WTC11 (cell line): ENCODE measurements around the gene LRRC61. TPM values are rescaled to one million over a fixed set of nuclear protein-coding genes. Genes with fewer than 3 reads are reported as not detected.
A peak's percentile ranks its signal among the peaks of the same experiment; 100 is the strongest.

Experiments used
- ATAC-seq: fragments of 200-7000 bp; cut with Tn5 transposase; 2 replicates; pipeline ENCODE4 v1.10.0; 2021; ENCODE audit warnings: mild to moderate bottlenecking, moderate library complexity
- CTCF ChIA-PET: fragments of 300-600 bp; sonication (Branson Sonifier 250); formaldehyde crosslinking; loops from one replicate; lab custom pipeline; 2021; ENCODE audit warnings: antibody characterized with exemption; lab: Charles Lee
- POLR2A ChIA-PET: fragments of 350-600 bp; sonication (Branson Sonifier 250); formaldehyde crosslinking; loops from one replicate; lab custom pipeline; 2021; ENCODE audit warnings: antibody characterized with exemption; lab: Charles Lee
- DNase-seq: peaks from one replicate; pipeline ENCODE4 v3.0.0; 2021; ENCODE audit warnings: low spot score
- H3K27ac Mint-ChIP-seq: 2 replicates; pipeline ENCODE4 v1.8.0; 2021; ENCODE audit warnings: mixed read lengths
- H3K27me3 Mint-ChIP-seq: 2 replicates; pipeline ENCODE4 v1.8.0; 2021; ENCODE audit warnings: low read depth, mild to moderate bottlenecking, moderate library complexity, mixed read lengths
- H3K36me3 Mint-ChIP-seq: 2 replicates; pipeline ENCODE4 v1.8.0; 2021; ENCODE audit warnings: mixed read lengths
- H3K4me1 Mint-ChIP-seq: 2 replicates; pipeline ENCODE4 v1.8.0; 2022; ENCODE audit warnings: mixed read lengths
- H3K4me3 Mint-ChIP-seq: 2 replicates; pipeline ENCODE4 v1.8.0; 2021; ENCODE audit warnings: mild to moderate bottlenecking, moderate library complexity, mixed read lengths
- H3K9me3 Mint-ChIP-seq: 2 replicates; pipeline ENCODE4 v1.8.0; 2021; ENCODE audit warnings: mixed read lengths
- CREM ChIP-seq: sonication (generic); formaldehyde crosslinking; IDR thresholded peaks from 2 replicates; pipeline ENCODE4 v1.8.1; 2022; ENCODE audit warnings: mild to moderate bottlenecking, missing genetic modification reagents, moderate library complexity
- CTCF ChIP-seq: fragments of 200-600 bp; IDR thresholded peaks from 2 replicates; pipeline ENCODE4 v1.8.0; 2022; ENCODE audit warnings: antibody characterized with exemption
- E2F4 ChIP-seq: sonication (generic); formaldehyde crosslinking; IDR thresholded peaks from 2 replicates; pipeline ENCODE4 v1.8.1; 2022; ENCODE audit warnings: low read depth, mild to moderate bottlenecking, moderate library complexity, missing genetic modification reagents, borderline replicate concordance
- EMX1 ChIP-seq: fragments of 250-450 bp; sonication (Bioruptor Pico); IDR thresholded peaks from 2 replicates; pipeline ENCODE4 v1.8.0; 2021; ENCODE audit warnings: mild to moderate bottlenecking
- GTF2I ChIP-seq: fragments of 250-450 bp; sonication (Bioruptor Pico); conservative IDR thresholded peaks from 2 replicates; pipeline ENCODE4 v1.4.0; 2021; ENCODE audit warnings: mild to moderate bottlenecking
- JAZF1 ChIP-seq: fragments of 250-450 bp; sonication (Bioruptor Pico); IDR thresholded peaks from 2 replicates; pipeline ENCODE4 v1.9.0; 2021; ENCODE audit warnings: moderate library complexity, mild to moderate bottlenecking, inconsistent platforms
- MYBL2 ChIP-seq: sonication (generic); formaldehyde crosslinking; IDR thresholded peaks from 2 replicates; pipeline ENCODE4 v1.8.1; 2023; ENCODE audit warnings: mild to moderate bottlenecking, moderate library complexity, missing genetic modification reagents
- NR2C2 ChIP-seq: sonication (generic); formaldehyde crosslinking; IDR thresholded peaks from 2 replicates; pipeline ENCODE4 v1.8.0; 2022; ENCODE audit warnings: mild to moderate bottlenecking, missing genetic modification reagents
- PRRX2 ChIP-seq: fragments of 250-450 bp; sonication (Bioruptor Pico); IDR thresholded peaks from 2 replicates; pipeline ENCODE4 v1.8.0; 2021; ENCODE audit warnings: mild to moderate bottlenecking
- RELA ChIP-seq: sonication (generic); formaldehyde crosslinking; IDR thresholded peaks from 2 replicates; pipeline ENCODE4 v1.8.1; 2022; ENCODE audit warnings: missing genetic modification reagents, mild to moderate bottlenecking, borderline replicate concordance
- SP1 ChIP-seq: sonication (generic); formaldehyde crosslinking; conservative IDR thresholded peaks from 2 replicates; pipeline ENCODE4 v1.8.1; 2022; ENCODE audit warnings: missing genetic modification reagents
- TEAD1 ChIP-seq: sonication (generic); formaldehyde crosslinking; IDR thresholded peaks from 2 replicates; pipeline ENCODE4 v1.8.0; 2022; ENCODE audit warnings: mild to moderate bottlenecking, missing genetic modification reagents
- ZNF416 ChIP-seq: fragments of 250-450 bp; sonication (Bioruptor Pico); IDR thresholded peaks from 2 replicates; pipeline ENCODE4 v1.9.0; 2021; ENCODE audit warnings: mild to moderate bottlenecking, inconsistent platforms
- ZNF671 ChIP-seq: fragments of 250-450 bp; sonication (Bioruptor Pico); IDR thresholded peaks from 2 replicates; pipeline ENCODE4 v1.8.0; 2021; ENCODE audit warnings: mild to moderate bottlenecking
- ZSCAN18 ChIP-seq: fragments of 250-450 bp; sonication (Bioruptor Pico); IDR thresholded peaks from 2 replicates; pipeline ENCODE4 v2.1.2; 2022; ENCODE audit warnings: mild to moderate bottlenecking, moderate library complexity
- total RNA-seq: library from RNA; stranded (reverse); gene quantifications from 3 replicates; pipeline ENCODE4 v1.2.3, GENCODE V29; 2021
- TF ChIP-seq, protein P1 (sequence below): fragments of 250-450 bp; sonication (Bioruptor Pico); conservative IDR thresholded peaks from 2 replicates; pipeline ENCODE4 v1.9.0; 2021; ENCODE audit warnings: mild to moderate bottlenecking
- TF ChIP-seq, protein P2 (sequence below): fragments of 250-450 bp; sonication (Bioruptor Pico); IDR thresholded peaks from 2 replicates; pipeline ENCODE4 v1.9.0; 2021; ENCODE audit warnings: mild to moderate bottlenecking
- TF ChIP-seq, protein P3 (sequence below): sonication (generic); formaldehyde crosslinking; conservative IDR thresholded peaks from 2 replicates; pipeline ENCODE4 v1.8.1; 2023; ENCODE audit warnings: mild to moderate bottlenecking, low read depth, missing genetic modification reagents, moderate library complexity
- TF ChIP-seq, protein P4 (sequence below): sonication (generic); formaldehyde crosslinking; IDR thresholded peaks from 2 replicates; pipeline ENCODE4 v1.8.0; 2023; ENCODE audit warnings: missing genetic modification reagents
- TF ChIP-seq, protein P5 (sequence below): sonication (generic); formaldehyde crosslinking; IDR thresholded peaks from 2 replicates; pipeline ENCODE4 v1.8.0; 2023; ENCODE audit warnings: missing genetic modification reagents, mild to moderate bottlenecking, borderline replicate concordance

The LRRC61 gene
- total RNA-seq, 1 experiment from 2014 or later, result 27.7 TPM

GRCh38 chr7:150377635-150378034 is 54.5 kb downstream of the LRRC61 start (continued):
- TF ChIP-seq, protein P1, sequence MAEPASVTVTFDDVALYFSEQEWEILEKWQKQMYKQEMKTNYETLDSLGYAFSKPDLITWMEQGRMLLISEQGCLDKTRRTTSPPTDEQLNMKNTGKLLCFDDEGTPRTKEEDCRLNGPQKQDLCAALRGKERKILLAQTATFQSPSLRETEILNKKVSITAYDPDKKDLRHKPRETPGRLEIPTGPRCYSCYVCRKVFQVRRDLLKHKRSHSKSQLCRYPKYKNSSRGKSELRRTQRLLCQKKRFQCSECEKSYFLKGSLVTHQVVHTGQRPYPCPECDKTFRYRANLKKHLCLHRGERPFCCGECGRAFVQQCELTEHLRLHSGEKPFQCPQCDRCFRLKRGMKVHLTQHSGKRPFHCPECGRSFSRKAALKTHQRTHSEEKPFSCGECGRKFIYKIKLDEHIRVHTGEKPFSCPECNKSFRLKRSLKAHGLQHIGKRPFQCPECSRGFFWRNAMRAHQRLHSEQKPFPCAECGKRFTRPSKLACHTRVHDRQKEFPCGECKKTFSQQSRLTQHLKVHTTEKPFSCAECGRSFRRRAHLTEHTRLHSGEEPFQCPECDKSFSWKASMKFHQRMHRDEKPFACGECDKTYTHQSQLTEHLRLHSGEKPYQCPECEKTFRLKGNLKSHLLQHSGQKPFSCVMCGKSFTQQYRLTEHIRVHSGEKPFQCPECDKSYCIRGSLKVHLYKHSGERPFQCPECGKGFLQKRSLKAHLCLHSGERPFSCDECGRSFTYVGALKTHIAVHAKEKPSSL (CRISPR knock-in tag), result no peak
- TF ChIP-seq ZNF416 (CRISPR knock-in tag), result no peak
- TF ChIP-seq E2F4, result no peak
- TF ChIP-seq TEAD1, result no peak
- TF ChIP-seq CREM (CRISPR knock-in tag), result no peak
- TF ChIP-seq, all 79 proteins: peak for 0

DNA sequence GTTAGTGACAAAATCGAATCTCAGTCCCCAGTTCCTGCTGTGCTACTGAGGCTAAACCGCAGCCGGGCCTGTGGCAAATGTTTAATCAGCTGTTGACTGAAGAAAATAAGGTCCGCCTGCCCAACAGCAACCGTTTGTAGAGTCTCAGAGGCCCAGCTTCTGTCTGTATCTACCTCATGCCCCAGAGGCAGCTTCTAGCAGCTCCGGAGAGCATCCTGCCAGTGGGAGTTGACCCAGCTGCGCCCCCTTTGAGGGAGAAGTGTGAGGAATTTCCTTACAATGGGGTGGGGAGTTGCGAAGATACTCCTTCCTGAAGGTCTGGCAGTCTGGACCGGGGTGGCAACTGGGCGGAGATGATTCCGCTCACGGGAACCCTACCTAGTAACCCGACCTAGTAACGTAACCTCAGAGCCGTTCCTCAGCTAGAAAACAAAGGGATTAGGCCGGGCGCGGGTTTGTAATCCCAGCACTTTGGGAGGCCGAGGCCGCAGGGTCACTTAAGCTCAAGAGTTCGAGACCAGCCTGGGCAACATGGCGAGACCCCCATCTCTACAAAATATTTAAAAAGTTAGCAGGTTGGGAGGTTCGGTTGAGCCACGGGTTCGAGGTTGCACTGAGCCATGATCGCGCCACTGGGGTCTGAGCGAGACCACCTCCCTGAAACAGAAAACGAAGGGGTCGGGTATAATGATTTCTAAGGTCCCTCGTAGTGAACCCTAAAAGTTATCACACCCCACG is 55.1 kb downstream of the LRRC61 start:
- Mint-ChIP-seq H3K27ac (peak overlapping the region; percentile 95), H3K9me3 (no peaks in the 10 kb centered on the region), H3K4me3 (peak overlapping the region; percentile 71), H3K27me3 (no peaks in the 10 kb centered on the region), H3K4me1 (peaks cover 82% of the 10 kb centered on the region), H3K36me3 (peaks cover 18% of the 10 kb centered on the region)
- peak; percentile 51 for ATAC-seq
- ChIA-PET CTCF (interaction anchor here (0.6 to 2.3 kb wide), 15 partner anchors 8 to 618 kb away, joined by 3 to 16 read pairs (median 5); partner anchors contain the start of gene REPIN1), POLR2A (interaction anchor here (1.0 to 1.8 kb wide), 5 partner anchors 9 to 49 kb away, joined by 3 to 27 read pairs (median 9); partner anchors contain the start of gene REPIN1)
- DNase-seq, result peak; percentile 86
- TF ChIP-seq, protein P2, sequence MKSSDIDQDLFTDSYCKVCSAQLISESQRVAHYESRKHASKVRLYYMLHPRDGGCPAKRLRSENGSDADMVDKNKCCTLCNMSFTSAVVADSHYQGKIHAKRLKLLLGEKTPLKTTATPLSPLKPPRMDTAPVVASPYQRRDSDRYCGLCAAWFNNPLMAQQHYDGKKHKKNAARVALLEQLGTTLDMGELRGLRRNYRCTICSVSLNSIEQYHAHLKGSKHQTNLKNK (CRISPR knock-in tag), result no peak
- TF ChIP-seq GTF2I (0 out of 2 replicates have a peak, but pooled peaks have one; percentile 62), RELA (CRISPR knock-in tag) (no peak), JAZF1 (CRISPR knock-in tag) (no peak), MYBL2 (CRISPR knock-in tag) (peak; percentile 82), PRRX2 (CRISPR knock-in tag) (peak; percentile 51; the same call in 1 of the 2 replicates), NR2C2 (CRISPR knock-in tag) (no peak), SP1 (CRISPR knock-in tag) (no peak; the same call in 1 of the 2 replicates), CTCF (no peak), ZSCAN18 (no peak), EMX1 (CRISPR knock-in tag) (no peak), ZNF671 (CRISPR knock-in tag) (no peak)
- TF ChIP-seq, protein P3, sequence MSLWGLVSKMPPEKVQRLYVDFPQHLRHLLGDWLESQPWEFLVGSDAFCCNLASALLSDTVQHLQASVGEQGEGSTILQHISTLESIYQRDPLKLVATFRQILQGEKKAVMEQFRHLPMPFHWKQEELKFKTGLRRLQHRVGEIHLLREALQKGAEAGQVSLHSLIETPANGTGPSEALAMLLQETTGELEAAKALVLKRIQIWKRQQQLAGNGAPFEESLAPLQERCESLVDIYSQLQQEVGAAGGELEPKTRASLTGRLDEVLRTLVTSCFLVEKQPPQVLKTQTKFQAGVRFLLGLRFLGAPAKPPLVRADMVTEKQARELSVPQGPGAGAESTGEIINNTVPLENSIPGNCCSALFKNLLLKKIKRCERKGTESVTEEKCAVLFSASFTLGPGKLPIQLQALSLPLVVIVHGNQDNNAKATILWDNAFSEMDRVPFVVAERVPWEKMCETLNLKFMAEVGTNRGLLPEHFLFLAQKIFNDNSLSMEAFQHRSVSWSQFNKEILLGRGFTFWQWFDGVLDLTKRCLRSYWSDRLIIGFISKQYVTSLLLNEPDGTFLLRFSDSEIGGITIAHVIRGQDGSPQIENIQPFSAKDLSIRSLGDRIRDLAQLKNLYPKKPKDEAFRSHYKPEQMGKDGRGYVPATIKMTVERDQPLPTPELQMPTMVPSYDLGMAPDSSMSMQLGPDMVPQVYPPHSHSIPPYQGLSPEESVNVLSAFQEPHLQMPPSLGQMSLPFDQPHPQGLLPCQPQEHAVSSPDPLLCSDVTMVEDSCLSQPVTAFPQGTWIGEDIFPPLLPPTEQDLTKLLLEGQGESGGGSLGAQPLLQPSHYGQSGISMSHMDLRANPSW (CRISPR knock-in tag), result no peak
- TF ChIP-seq, protein P4, sequence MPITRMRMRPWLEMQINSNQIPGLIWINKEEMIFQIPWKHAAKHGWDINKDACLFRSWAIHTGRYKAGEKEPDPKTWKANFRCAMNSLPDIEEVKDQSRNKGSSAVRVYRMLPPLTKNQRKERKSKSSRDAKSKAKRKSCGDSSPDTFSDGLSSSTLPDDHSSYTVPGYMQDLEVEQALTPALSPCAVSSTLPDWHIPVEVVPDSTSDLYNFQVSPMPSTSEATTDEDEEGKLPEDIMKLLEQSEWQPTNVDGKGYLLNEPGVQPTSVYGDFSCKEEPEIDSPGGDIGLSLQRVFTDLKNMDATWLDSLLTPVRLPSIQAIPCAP (CRISPR knock-in tag), result no peak
- TF ChIP-seq, protein P5, sequence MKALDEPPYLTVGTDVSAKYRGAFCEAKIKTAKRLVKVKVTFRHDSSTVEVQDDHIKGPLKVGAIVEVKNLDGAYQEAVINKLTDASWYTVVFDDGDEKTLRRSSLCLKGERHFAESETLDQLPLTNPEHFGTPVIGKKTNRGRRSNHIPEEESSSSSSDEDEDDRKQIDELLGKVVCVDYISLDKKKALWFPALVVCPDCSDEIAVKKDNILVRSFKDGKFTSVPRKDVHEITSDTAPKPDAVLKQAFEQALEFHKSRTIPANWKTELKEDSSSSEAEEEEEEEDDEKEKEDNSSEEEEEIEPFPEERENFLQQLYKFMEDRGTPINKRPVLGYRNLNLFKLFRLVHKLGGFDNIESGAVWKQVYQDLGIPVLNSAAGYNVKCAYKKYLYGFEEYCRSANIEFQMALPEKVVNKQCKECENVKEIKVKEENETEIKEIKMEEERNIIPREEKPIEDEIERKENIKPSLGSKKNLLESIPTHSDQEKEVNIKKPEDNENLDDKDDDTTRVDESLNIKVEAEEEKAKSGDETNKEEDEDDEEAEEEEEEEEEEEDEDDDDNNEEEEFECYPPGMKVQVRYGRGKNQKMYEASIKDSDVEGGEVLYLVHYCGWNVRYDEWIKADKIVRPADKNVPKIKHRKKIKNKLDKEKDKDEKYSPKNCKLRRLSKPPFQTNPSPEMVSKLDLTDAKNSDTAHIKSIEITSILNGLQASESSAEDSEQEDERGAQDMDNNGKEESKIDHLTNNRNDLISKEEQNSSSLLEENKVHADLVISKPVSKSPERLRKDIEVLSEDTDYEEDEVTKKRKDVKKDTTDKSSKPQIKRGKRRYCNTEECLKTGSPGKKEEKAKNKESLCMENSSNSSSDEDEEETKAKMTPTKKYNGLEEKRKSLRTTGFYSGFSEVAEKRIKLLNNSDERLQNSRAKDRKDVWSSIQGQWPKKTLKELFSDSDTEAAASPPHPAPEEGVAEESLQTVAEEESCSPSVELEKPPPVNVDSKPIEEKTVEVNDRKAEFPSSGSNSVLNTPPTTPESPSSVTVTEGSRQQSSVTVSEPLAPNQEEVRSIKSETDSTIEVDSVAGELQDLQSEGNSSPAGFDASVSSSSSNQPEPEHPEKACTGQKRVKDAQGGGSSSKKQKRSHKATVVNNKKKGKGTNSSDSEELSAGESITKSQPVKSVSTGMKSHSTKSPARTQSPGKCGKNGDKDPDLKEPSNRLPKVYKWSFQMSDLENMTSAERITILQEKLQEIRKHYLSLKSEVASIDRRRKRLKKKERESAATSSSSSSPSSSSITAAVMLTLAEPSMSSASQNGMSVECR, result peak; percentile 38; the same call in 1 of the 2 replicates
